DOHH2 (cell line): Measurements from ENCODE around the gene RTL9.
"Not testable (repeated sequence)": the region's sequence is repeated elsewhere in the genome, so short reads cannot be mapped to it uniquely, and the experiment has no call there.

Experiments
- H3F3A ChIP-seq: fragments of 200-600 bp; sonication (generic), shearing (Covaris generic); 2 replicates; pipeline ENCODE4 v1.6.0; 2016; ENCODE audit warnings: antibody characterized with exemption, mild to moderate bottlenecking; ENCODE audit not compliant: control insufficient read depth, insufficient read depth
- H3K27ac ChIP-seq: fragments of 200-600 bp; sonication (generic); 2 replicates; pipeline ENCODE4 v1.5.1; 2014; ENCODE audit warnings: low read depth, mild to moderate bottlenecking, low read length, moderate library complexity
- H3K27me3 ChIP-seq: fragments of 200-600 bp; sonication (generic); 2 replicates; pipeline ENCODE4 v1.6.1; 2014; ENCODE audit warnings: mild to moderate bottlenecking, low read length, mixed read lengths; ENCODE audit not compliant: control insufficient read depth
- H3K36me3 ChIP-seq: fragments of 200-600 bp; sonication (generic); 2 replicates; pipeline ENCODE4 v1.6.1; 2014; ENCODE audit warnings: mild to moderate bottlenecking, low read length, moderate library complexity, mixed read lengths; ENCODE audit not compliant: control insufficient read depth
- H3K4me1 ChIP-seq: fragments of 200-600 bp; sonication (generic); 2 replicates; pipeline ENCODE4 v1.6.1; 2014; ENCODE audit warnings: mild to moderate bottlenecking, low read length, mixed read lengths; ENCODE audit not compliant: control insufficient read depth
- H3K4me2 ChIP-seq: fragments of 200-600 bp; sonication (generic); 2 replicates; pipeline ENCODE4 v1.6.0; 2014; ENCODE audit warnings: mild to moderate bottlenecking, low read length, moderate library complexity
- H3K4me3 ChIP-seq: fragments of 200-600 bp; sonication (generic); 2 replicates; pipeline ENCODE4 v1.5.1; 2014; ENCODE audit warnings: mild to moderate bottlenecking, low read length, mixed read lengths
- H3K79me2 ChIP-seq: fragments of 200-600 bp; sonication (generic); 2 replicates; pipeline ENCODE4 v1.6.1; 2014; ENCODE audit warnings: mild to moderate bottlenecking, low read length, mixed read lengths; ENCODE audit not compliant: control insufficient read depth
- H3K9me2 ChIP-seq: fragments of 200-600 bp; sonication (generic); replicated peaks from 2 replicates; pipeline ENCODE4 v1.6.1; 2014; ENCODE audit warnings: mild to moderate bottlenecking, low read length, mixed read lengths; ENCODE audit not compliant: control insufficient read depth
- H3K9me3 ChIP-seq: fragments of 200-600 bp; sonication (generic); 2 replicates; pipeline ENCODE4 v1.6.1; 2014; ENCODE audit warnings: antibody characterized with exemption, low read length, mixed read lengths; ENCODE audit not compliant: control insufficient read depth, insufficient read depth
- H4K20me1 ChIP-seq: fragments of 200-600 bp; sonication (generic); 2 replicates; pipeline ENCODE4 v1.6.0; 2014; ENCODE audit warnings: low read depth, mild to moderate bottlenecking, antibody characterized with exemption, low read length, moderate library complexity; ENCODE audit not compliant: control insufficient read depth, insufficient read depth
- CTCF ChIP-seq: fragments of 200-600 bp; sonication (generic); IDR thresholded peaks from one replicate; pipeline ENCODE4 v1.5.1; 2014; ENCODE audit warnings: antibody characterized with exemption, mild to moderate bottlenecking, low read depth, low read length; ENCODE audit not compliant: poor library complexity, severe bottlenecking
- EZH2phosphoT487 ChIP-seq: fragments of 200-600 bp; sonication (generic); IDR thresholded peaks from 2 replicates; pipeline ENCODE4 v1.6.1; 2017; ENCODE audit warnings: borderline replicate concordance, mild to moderate bottlenecking, antibody characterized with exemption, low read length, moderate library complexity, mixed read lengths

RTL9 gene

GRCh38 chrX:110322603-110323002, 36.0 kb upstream of the RTL9 start:
- Histone ChIP-seq H3K36me3 (peaks cover 2% of the 10 kb centered on the region; the same call in 1 of the 2 replicates), H3K9me2 (no peaks in the 10 kb centered on the region), H3K79me2 (peaks cover 2% of the 10 kb centered on the region), H3K27me3 (no peaks in the 10 kb centered on the region), H3K27ac (no peak overlapping the region), H3F3A (no peaks in the 10 kb centered on the region), H4K20me1 (no peaks in the 10 kb centered on the region), H3K4me2 (no peak overlapping the region), H3K4me1 (peaks cover 38% of the 10 kb centered on the region), H3K4me3 (no peak overlapping the region), H3K9me3 (no peaks in the 10 kb centered on the region)
- TF ChIP-seq CTCF, result no peak
- TF ChIP-seq EZH2phosphoT487, result no peak

- Histone ChIP-seq H3F3A (no peaks in the 10 kb centered on the region), H3K36me3 (no peaks in the 10 kb centered on the region), H3K27ac (no peak overlapping the region), H3K79me2 (no peaks in the 10 kb centered on the region), H3K27me3 (no peaks in the 10 kb centered on the region), H3K4me2 (no peak overlapping the region), H4K20me1 (no peaks in the 10 kb centered on the region), H3K4me3 (no peak overlapping the region), H3K9me2 (no peaks in the 10 kb centered on the region), H3K4me1 (peaks cover 14% of the 10 kb centered on the region), H3K9me3 (no peaks in the 10 kb centered on the region)
- no peak for TF ChIP-seq EZH2phosphoT487
- TF ChIP-seq CTCF, result no peak
Observed at GRCh38 chrX:110326712-110327111, 31.9 kb upstream of the RTL9 start.

GRCh38 chrX:110327336-110327735, 31.3 kb upstream of the RTL9 start:
- Histone ChIP-seq H3K9me2 (no peaks in the 10 kb centered on the region), H3K36me3 (no peaks in the 10 kb centered on the region), H4K20me1 (no peaks in the 10 kb centered on the region), H3K4me2 (no peak overlapping the region), H3K4me1 (peaks cover 11% of the 10 kb centered on the region), H3K9me3 (no peaks in the 10 kb centered on the region), H3K27me3 (no peaks in the 10 kb centered on the region), H3K4me3 (no peak overlapping the region), H3F3A (no peaks in the 10 kb centered on the region), H3K27ac (no peak overlapping the region), H3K79me2 (no peaks in the 10 kb centered on the region)
- no peak for TF ChIP-seq EZH2phosphoT487
- TF ChIP-seq CTCF, result no peak

- H3K4me2 ChIP-seq, H3K4me3 ChIP-seq, H3K36me3 ChIP-seq, H3K9me2 ChIP-seq, H3K9me3 ChIP-seq, H3K27ac ChIP-seq, H3K79me2 ChIP-seq, H4K20me1 ChIP-seq, H3F3A ChIP-seq, H3K27me3 ChIP-seq: not testable (repeated sequence)
- H3K4me1 ChIP-seq, result peaks cover 11% of the 10 kb centered on the region
Observed at GRCh38 chrX:110328613-110329012, 30.0 kb upstream of the RTL9 start.
